RWPE1 (cell line): Measurements from ENCODE around the gene WDR20.
A peak's percentile ranks its signal among the peaks of the same experiment; 100 is the strongest.

Source experiments
- CTCF ChIA-PET: fragments of 350-600 bp; sonication (Branson Sonifier 250); formaldehyde crosslinking; extraction: SDS; loops from one replicate; lab custom pipeline; 2021; lab: Yijun Ruan, JAX
- POLR2A ChIA-PET: fragments of 400-600 bp; formaldehyde crosslinking; extraction: SDS; loops from one replicate; lab custom pipeline; 2020; ENCODE audit warnings: antibody characterized with exemption; ENCODE audit not compliant: low non-redundant PET; lab: Yijun Ruan, JAX
- DNase-seq: peaks from one replicate; pipeline ENCODE4 v3.0.0; 2012; ENCODE audit warnings: low spot score
- H3K27ac ChIP-seq: fragments of 450-650 bp; 2 replicates; pipeline ENCODE4 v1.5.1; 2017
- CTCF ChIP-seq: fragments of 450-650 bp; conservative IDR thresholded peaks from 2 replicates; pipeline ENCODE4 v1.5.1; 2017; ENCODE audit warnings: low read depth, mild to moderate bottlenecking

Gene WDR20

GRCh38 chr14:102231476-102232347 is 92.0 kb downstream of the WDR20 start:
- peak overlapping the region; percentile 5; the same call in 1 of the 2 replicates for H3K27ac ChIP-seq
- CTCF ChIA-PET: interaction anchor here (0.6 to 1.1 kb wide), 3 partner anchors 85 to 159 kb away, joined by 3 to 6 read pairs (median 4); no protein-coding TSS in a partner anchor
- no peak for DNase-seq
- no peak for TF ChIP-seq CTCF
- POLR2A ChIA-PET: no interaction called here

- ChIA-PET POLR2A (no interaction called here), CTCF (interaction anchor here (0.9 kb wide), 1 partner anchor 84 kb away, joined by 4 read pairs; no protein-coding TSS in a partner anchor)
- no peak for DNase-seq
- peak overlapping the region; percentile 5; the same call in 1 of the 2 replicates for H3K27ac ChIP-seq
- no peak for TF ChIP-seq CTCF
Measured at GRCh38 chr14:102232348-102232625, 92.6 kb downstream of the WDR20 start.

GRCh38 chr14:102233081-102233480 is 93.4 kb downstream of the WDR20 start:
- CTCF ChIA-PET: interaction anchor here (1.7 kb wide), 1 partner anchor 81 kb away, joined by 11 read pairs; no protein-coding TSS in a partner anchor
- DNase-seq: no peak
- POLR2A ChIA-PET: no interaction called here
- no peak for TF ChIP-seq CTCF
- peak overlapping the region; percentile 25; the same call in 1 of the 2 replicates for H3K27ac ChIP-seq

- peak overlapping the region; percentile 10; the same call in 1 of the 2 replicates for H3K27ac ChIP-seq
- no peak for TF ChIP-seq CTCF
- ChIA-PET CTCF (interaction anchor here (1.7 kb wide), 1 partner anchor 80 kb away, joined by 11 read pairs; no protein-coding TSS in a partner anchor), POLR2A (no interaction called here)
- no peak for DNase-seq
Measured at GRCh38 chr14:102234331-102235264, 94.9 kb downstream of the WDR20 start.

GRCh38 chr14:102235275-102235897 is 95.7 kb downstream of the WDR20 start:
- peak; percentile 90 for DNase-seq
- peak; percentile 82 for TF ChIP-seq CTCF
- peak overlapping the region; percentile 28; the same call in 1 of the 2 replicates for H3K27ac ChIP-seq
- CTCF ChIA-PET: interaction anchor here (0.5 to 1.8 kb wide), 5 partner anchors 10 to 81 kb away, joined by 3 to 6 read pairs (median 4); no protein-coding TSS in a partner anchor
- POLR2A ChIA-PET: no interaction called here

- no peak for TF ChIP-seq CTCF
- CTCF ChIA-PET: interaction anchor here (0.5 to 1.8 kb wide), 6 partner anchors 11 to 101 kb away, joined by 3 to 6 read pairs (median 4); no protein-coding TSS in a partner anchor
- POLR2A ChIA-PET: no interaction called here
- peak overlapping the region; percentile 28; the same call in 1 of the 2 replicates for H3K27ac ChIP-seq
- DNase-seq: no peak
Measured at GRCh38 chr14:102236026-102236425, 96.3 kb downstream of the WDR20 start.
